ENCODE data around the gene AFAP1L1.

DNA sequence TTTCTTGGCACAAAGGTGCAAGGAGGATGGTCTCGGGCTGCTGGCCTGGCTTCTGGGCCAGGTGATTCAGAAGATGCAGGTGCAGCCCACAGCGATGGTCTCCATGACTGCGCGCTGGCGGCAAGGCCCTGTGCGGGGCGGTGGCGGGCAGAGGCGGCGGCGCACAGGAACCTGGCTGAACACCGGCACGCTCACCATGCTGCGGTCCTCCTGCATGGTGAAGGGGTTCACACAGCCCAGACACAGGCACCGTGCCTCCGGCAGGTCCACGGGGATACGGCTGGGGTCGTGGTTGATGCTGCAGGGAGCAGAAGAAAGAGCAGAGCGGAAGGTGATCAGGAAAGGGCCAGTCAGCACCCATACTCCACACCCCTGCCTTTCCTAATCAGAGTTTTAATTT is 102.6 kb downstream of the AFAP1L1 start:
- no peak for TF ChIP-seq POLR2AphosphoS5 (IDR thresholded peaks at IDR 0.05; ENCODE audit: borderline replicate concordance, low read depth, low read length)
- no peak for TF ChIP-seq EZH2 (IDR thresholded peaks at IDR 0.05)
- TF ChIP-seq FOXP2 (optimal IDR thresholded peaks at IDR 0.05; ENCODE audit: control extremely low read depth, extremely low read length, insufficient read depth) = no peak
